B cell (primary cell): ENCODE results near the gene NCOA3. TPM values are rescaled to one million over a fixed set of nuclear protein-coding genes. Genes with fewer than 3 reads are reported as not detected.

Experiments
- ATAC-seq: fragments of 200-7000 bp; cut with Tn5 transposase; one replicate; pipeline ENCODE4 v1.10.0; 2021; ENCODE audit warnings: low read depth, mild to moderate bottlenecking, moderate number of reproducible peaks, moderate library complexity
- CTCF ChIA-PET: fragments of 350-600 bp; sonication (Branson Sonifier 250); formaldehyde crosslinking; loops from one replicate; lab custom pipeline; 2021; ENCODE audit warnings: antibody characterized with exemption, inconsistent platforms; lab: Charles Lee
- POLR2A ChIA-PET: fragments of 350-600 bp; sonication (Branson Sonifier 250); formaldehyde crosslinking; loops from one replicate; lab custom pipeline; 2021; ENCODE audit warnings: antibody characterized with exemption; lab: Charles Lee
- DNase-seq: peaks from one replicate; pipeline ENCODE4 v3.0.0; 2013
- H2AFZ ChIP-seq: 2 replicates; pipeline ENCODE4 v1.6.1; 2012; ENCODE audit warnings: mild to moderate bottlenecking, low read depth, low read length; ENCODE audit not compliant: insufficient read depth, poor library complexity, severe bottlenecking
- H3K27ac ChIP-seq, 2 donors: 1 replicate in 1 of 2; 2 replicates in 1 of 2; pipeline ENCODE4 v1.5.1; 2012 to 2013; ENCODE audit warnings: low read length in 2 of 2, mild to moderate bottlenecking in 2 of 2, moderate library complexity in 1 of 2
- H3K27me3 ChIP-seq, 4 experiments: fragments of 200-600 bp in 1 of 4; sonication (generic) in 1 of 4; replicated peaks in 1 of 4; 1 replicate in 2 of 4; 2 replicates in 2 of 4; pipeline versions ENCODE4 v1.6.1 to v1.7.0; 2013 to 2016; ENCODE audit warnings: low read length in 3 of 4, mild to moderate bottlenecking in 2 of 4, mixed read lengths in 1 of 4, moderate library complexity in 1 of 4; ENCODE audit not compliant: insufficient read depth in 4 of 4, control insufficient read depth in 3 of 4; ENCODE audit errors: control extremely low read depth in 1 of 4
- H3K36me3 ChIP-seq, 2 experiments: replicated peaks in 1 of 2; 1 replicate in 1 of 2; 2 replicates in 1 of 2; pipeline versions ENCODE4 v1.6.1 to v1.7.1; 2013; ENCODE audit warnings: low read length in 1 of 2; ENCODE audit not compliant: insufficient read depth in 2 of 2, control insufficient read depth in 1 of 2; ENCODE audit errors: control extremely low read depth in 1 of 2, extremely low read depth in 1 of 2
- H3K4me1 ChIP-seq, 2 donors: fragments of 200-600 bp in 1 of 2; sonication (generic) in 1 of 2; 1 replicate in 1 of 2; 2 replicates in 1 of 2; pipeline versions ENCODE4 v1.5.1 to v1.6.1; 2013 to 2017; ENCODE audit warnings: low read length in 2 of 2; ENCODE audit not compliant: control insufficient read depth in 2 of 2, insufficient read depth in 2 of 2
- H3K4me2 ChIP-seq: replicated peaks from 2 replicates; pipeline ENCODE3; 2012; ENCODE audit warnings: mild to moderate bottlenecking, low read depth, low read length; ENCODE audit not compliant: poor library complexity, severe bottlenecking
- H3K4me3 ChIP-seq, 5 experiments: fragments of 200-600 bp in 1 of 5; sonication (generic) in 1 of 5; 1 replicate in 3 of 5; 2 replicates in 2 of 5; pipeline versions ENCODE4 v1.5.1 to v1.7.0; 2011 to 2016; ENCODE audit warnings: low read length in 4 of 5, mild to moderate bottlenecking in 4 of 5, low read depth in 2 of 5, control low read depth in 1 of 5, moderate library complexity in 1 of 5; ENCODE audit not compliant: insufficient read depth in 1 of 5; ENCODE audit errors: control extremely low read depth in 1 of 5, extremely low read depth in 1 of 5
- H3K79me2 ChIP-seq: fragments of 200-600 bp; sonication (generic); one replicate; pipeline ENCODE4 v1.6.0; 2016; ENCODE audit warnings: low read length; ENCODE audit not compliant: control insufficient read depth, insufficient read depth
- H3K9ac ChIP-seq: fragments of 200-600 bp; sonication (generic); 2 replicates; pipeline ENCODE4 v1.6.1; 2017; ENCODE audit warnings: mild to moderate bottlenecking, low read length, moderate library complexity
- H3K9me3 ChIP-seq, 3 donors: one replicate each; pipeline versions ENCODE4 v1.6.1 to v1.7.1; 2013; ENCODE audit warnings: low read length in 2 of 3; ENCODE audit not compliant: control insufficient read depth in 2 of 3, insufficient read depth in 1 of 3; ENCODE audit errors: control extremely low read depth in 1 of 3
- H4K20me1 ChIP-seq: 2 replicates; pipeline ENCODE4 v1.6.0; 2012; ENCODE audit warnings: mild to moderate bottlenecking, low read length; ENCODE audit not compliant: insufficient read depth, control insufficient read depth, poor library complexity, severe bottlenecking
- H3K27ac Mint-ChIP-seq: one replicate; pipeline ENCODE4 v1.8.0; 2021; ENCODE audit warnings: mixed read lengths
- H3K27me3 Mint-ChIP-seq: one replicate; pipeline ENCODE4 v1.8.0; 2021; ENCODE audit warnings: mixed read lengths
- H3K4me1 Mint-ChIP-seq: one replicate; pipeline ENCODE4 v1.8.0; 2021; ENCODE audit warnings: mixed read lengths
- H3K4me3 Mint-ChIP-seq: one replicate; pipeline ENCODE4 v1.8.0; 2021; ENCODE audit warnings: mixed read lengths
- H3K9me3 Mint-ChIP-seq: one replicate; pipeline ENCODE4 v1.8.0; 2022; ENCODE audit warnings: mixed read lengths; ENCODE audit not compliant: insufficient read depth
- EZH2 ChIP-seq: IDR thresholded peaks from 2 replicates; pipeline ENCODE4 v1.6.1; 2012; ENCODE audit warnings: borderline replicate concordance, low read depth, mild to moderate bottlenecking, moderate library complexity, low read length; ENCODE audit not compliant: insufficient read depth, poor library complexity, severe bottlenecking
- WGBS: methylation state at CpG from one replicate; pipeline ENCODE4 v1.1.5; 2013; ENCODE audit warnings: missing lambda C conversion rate; ENCODE audit not compliant: insufficient coverage; 5-methylcytosine and 5-hydroxymethylcytosine counted together
- intact Hi-C: fragments of 100-400 bp; cut with micrococcal nuclease; formaldehyde crosslinking; loops from one replicate; pipeline ENCODE4 v1.10.0; 2022
- polyA plus RNA-seq: library from polyadenylated mRNA; depleted of rRNA; stranded (reverse); fragments of >200 nt; gene quantifications from 2 replicates; pipeline ENCODE4 v1.2.3, GENCODE V29; 2012
- total RNA-seq, 2 donors: library from RNA; stranded (reverse); fragments of 120-200 nt in 1 of 2; gene quantifications; 1 replicate in 1 of 2; 2 replicates in 1 of 2; pipeline versions ENCODE4 v1.2.3 to v1.2.4, GENCODE V29; 2013 to 2022
- TF ChIP-seq, protein P1 (sequence below): fragments of 200-600 bp; IDR thresholded peaks from one replicate; pipeline ENCODE4 v1.8.0; 2022; ENCODE audit warnings: antibody characterized with exemption, mild to moderate bottlenecking

Gene NCOA3
- total and polyA plus RNA-seq, 2 donors (not counting 1 experiment from before 2014, with no cell fraction given): 54.0 to 309 TPM

DNA sequence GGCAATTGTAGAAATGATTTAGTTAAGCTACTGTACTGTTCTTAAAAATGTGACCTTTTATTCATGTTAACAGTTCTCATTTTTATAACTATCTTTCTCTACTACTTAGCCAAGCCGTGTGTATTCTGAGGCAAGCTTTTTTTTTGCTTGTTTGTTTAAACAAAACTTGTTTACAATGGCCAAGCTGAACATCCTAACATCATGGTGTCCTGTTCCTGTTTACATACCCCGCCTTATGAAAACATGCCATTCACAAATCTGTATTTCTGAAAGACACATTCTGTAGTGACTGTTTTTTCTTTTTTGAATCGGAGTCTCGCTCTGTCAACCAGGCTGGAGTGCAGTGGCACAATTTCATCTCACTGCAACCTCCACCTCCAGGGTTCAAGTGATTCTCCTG lies 140.9 kb downstream of the NCOA3 start:
- ChIA-PET CTCF (interaction anchor here (0.7 to 1.1 kb wide), 3 partner anchors 8 to 1414 kb away, joined by 3 to 4 read pairs (median 3); no protein-coding TSS in a partner anchor), POLR2A (no interaction called here)
- H3K4me2 ChIP-seq: no peak overlapping the region
- H4K20me1 ChIP-seq: peaks cover 45% of the 10 kb centered on the region
- no peak overlapping the region for H3K4me3 ChIP-seq
- intact Hi-C loops: no loop called here
- Mint-ChIP-seq H3K27me3 (no peaks in the 10 kb centered on the region), H3K27ac (no peak overlapping the region), H3K4me3 (no peak overlapping the region), H3K4me1 (peaks cover 3% of the 10 kb centered on the region), H3K9me3 (no peaks in the 10 kb centered on the region)
- H3K4me1 ChIP-seq: no peaks in the 10 kb centered on the region
- H3K36me3 ChIP-seq: peaks cover 1 to 86% of the 10 kb centered on the region in 2 experiments
- no peak overlapping the region for H3K27ac ChIP-seq
- H3K9ac ChIP-seq: no peak overlapping the region
- H3K9me3 ChIP-seq: no peaks in the 10 kb centered on the region
- H2AFZ ChIP-seq: no peak overlapping the region
- no peak for DNase-seq
- H3K27me3 ChIP-seq: no peaks in the 10 kb centered on the region
- TF ChIP-seq EZH2: no peak
- TF ChIP-seq, protein P1, sequence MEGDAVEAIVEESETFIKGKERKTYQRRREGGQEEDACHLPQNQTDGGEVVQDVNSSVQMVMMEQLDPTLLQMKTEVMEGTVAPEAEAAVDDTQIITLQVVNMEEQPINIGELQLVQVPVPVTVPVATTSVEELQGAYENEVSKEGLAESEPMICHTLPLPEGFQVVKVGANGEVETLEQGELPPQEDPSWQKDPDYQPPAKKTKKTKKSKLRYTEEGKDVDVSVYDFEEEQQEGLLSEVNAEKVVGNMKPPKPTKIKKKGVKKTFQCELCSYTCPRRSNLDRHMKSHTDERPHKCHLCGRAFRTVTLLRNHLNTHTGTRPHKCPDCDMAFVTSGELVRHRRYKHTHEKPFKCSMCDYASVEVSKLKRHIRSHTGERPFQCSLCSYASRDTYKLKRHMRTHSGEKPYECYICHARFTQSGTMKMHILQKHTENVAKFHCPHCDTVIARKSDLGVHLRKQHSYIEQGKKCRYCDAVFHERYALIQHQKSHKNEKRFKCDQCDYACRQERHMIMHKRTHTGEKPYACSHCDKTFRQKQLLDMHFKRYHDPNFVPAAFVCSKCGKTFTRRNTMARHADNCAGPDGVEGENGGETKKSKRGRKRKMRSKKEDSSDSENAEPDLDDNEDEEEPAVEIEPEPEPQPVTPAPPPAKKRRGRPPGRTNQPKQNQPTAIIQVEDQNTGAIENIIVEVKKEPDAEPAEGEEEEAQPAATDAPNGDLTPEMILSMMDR: no peak
- ATAC-seq: no peak
- peaks cover 46% of the 10 kb centered on the region for H3K79me2 ChIP-seq
- 100% methylated on average over 3 of the region's 4 CpGs for WGBS

DNA sequence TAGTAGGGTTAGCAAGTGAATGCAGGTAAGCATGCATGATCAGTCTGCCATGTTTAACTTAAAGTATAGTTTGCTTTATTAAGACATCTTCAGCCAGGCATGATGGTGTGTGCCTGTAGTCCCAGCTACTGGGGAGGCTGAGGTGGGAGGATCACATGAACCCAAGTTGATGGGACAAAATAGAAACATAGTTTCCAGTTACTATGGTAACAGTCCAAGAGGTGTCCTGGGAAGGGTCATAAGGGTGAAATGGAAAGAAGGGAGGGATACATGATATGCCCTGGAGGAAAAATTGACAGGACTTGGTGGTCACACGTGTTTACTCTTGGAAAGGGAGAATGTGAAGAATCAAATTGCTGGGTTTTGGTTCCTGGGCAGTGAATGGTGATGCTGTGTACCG lies 143.9 kb downstream of the NCOA3 start:
- no peaks in the 10 kb centered on the region for H3K9me3 Mint-ChIP-seq
- Histone ChIP-seq H3K27me3 (no peaks in the 10 kb centered on the region), H3K4me2 (no peak overlapping the region), H2AFZ (no peak overlapping the region), H3K27ac (peak overlapping the region in 1 of 2 donors; percentile 30), H3K9me3 (no peaks in the 10 kb centered on the region), H3K79me2 (peaks cover 45% of the 10 kb centered on the region), H3K4me1 (no peaks in the 10 kb centered on the region), H3K36me3 (peaks cover 0 to 86% of the 10 kb centered on the region in 2 experiments), H3K4me3 (no peak overlapping the region), H3K9ac (no peak overlapping the region), H4K20me1 (peaks cover 35% of the 10 kb centered on the region)
- TF ChIP-seq, protein P1: no peak
- TF ChIP-seq EZH2: no peak
- CTCF ChIA-PET: no interaction called here
- H3K27ac Mint-ChIP-seq: no peak overlapping the region
- H3K27me3 Mint-ChIP-seq: no peaks in the 10 kb centered on the region
- H3K4me3 Mint-ChIP-seq: no peak overlapping the region
- peaks cover 3% of the 10 kb centered on the region for H3K4me1 Mint-ChIP-seq
- no peak for DNase-seq
- ATAC-seq: no peak
- 90% methylated on average over 1 of the region's 2 CpGs for WGBS
- intact Hi-C loops: no loop called here
- POLR2A ChIA-PET: interaction anchor here (0.6 kb wide), 1 partner anchor 79 kb away, joined by 3 read pairs; no protein-coding TSS in a partner anchor
